ENCODE measurements around the gene CEP95. TPM values are rescaled to one million over a fixed set of nuclear protein-coding genes. Genes with fewer than 3 reads are reported as not detected.

Gene CEP95
- polyA plus RNA-seq, 4 donors, result 89.7 to 171 (median 107) TPM

DNA sequence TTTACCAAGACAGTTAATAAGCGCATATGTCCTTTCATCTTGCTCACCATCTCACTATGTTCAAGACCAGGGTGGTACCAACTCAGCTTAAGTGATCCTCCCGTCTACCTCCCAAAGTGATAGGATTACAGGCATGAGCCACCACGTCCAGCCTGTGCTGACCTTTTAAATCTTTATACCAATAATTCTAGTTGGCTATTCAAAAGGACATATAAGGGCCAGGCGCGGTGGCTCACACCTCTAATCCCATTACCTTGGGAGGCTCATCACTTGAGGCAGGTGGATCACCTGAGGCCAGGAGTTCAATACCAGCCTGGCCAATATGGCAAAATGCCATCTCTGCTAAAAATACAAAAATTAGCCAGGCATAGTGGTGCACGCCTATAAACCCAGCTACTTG lies 2.4 kb downstream of the CEP95 start:
- no peak for DNase-seq (ENCODE audit: low read depth in 4 of 4, low spot score in 3 of 4)

DNA sequence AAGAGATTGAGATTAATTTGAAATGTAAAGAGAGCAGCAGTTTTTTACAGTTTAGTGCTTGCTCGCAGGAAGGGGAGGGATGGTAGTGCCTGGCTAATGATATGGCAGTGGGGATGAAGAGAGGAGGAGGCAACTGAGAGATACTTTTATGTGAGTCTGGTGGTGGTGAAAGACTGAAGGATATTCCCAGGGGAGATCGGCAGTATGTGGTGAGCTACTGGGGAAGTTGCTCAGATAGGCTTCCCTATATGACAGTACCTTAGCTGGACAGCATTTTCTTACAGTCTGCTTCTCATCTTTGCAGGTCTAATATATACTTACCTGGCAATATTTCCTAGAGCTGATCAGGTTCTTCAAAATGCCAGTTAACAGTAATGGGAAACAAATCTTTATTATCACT lies 8.6 kb downstream of the CEP95 start:
- no peak for DNase-seq (ENCODE audit: low read depth in 4 of 4, low spot score in 3 of 4)

DNA sequence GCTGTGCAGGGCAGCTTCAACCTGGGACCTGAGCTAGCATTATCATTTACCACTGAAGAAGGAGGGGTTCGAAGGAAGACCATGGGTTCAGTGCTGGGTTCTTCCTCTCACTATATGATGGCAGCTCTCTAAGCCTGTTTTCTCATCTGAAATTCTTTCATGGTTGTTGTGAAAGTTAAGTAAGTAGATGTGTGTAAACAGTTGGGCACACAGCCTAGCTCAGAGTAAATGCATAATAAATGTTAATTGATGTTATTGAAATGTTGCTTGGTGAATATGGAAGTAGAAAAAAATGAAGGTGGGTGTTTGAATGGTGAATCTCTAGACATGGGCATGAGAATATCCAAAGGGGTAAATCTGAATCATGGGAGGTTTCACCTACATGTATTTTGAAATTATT lies 9.1 kb downstream of the CEP95 start:
- no peak for DNase-seq (ENCODE audit: low read depth in 4 of 4, low spot score in 3 of 4)

DNA sequence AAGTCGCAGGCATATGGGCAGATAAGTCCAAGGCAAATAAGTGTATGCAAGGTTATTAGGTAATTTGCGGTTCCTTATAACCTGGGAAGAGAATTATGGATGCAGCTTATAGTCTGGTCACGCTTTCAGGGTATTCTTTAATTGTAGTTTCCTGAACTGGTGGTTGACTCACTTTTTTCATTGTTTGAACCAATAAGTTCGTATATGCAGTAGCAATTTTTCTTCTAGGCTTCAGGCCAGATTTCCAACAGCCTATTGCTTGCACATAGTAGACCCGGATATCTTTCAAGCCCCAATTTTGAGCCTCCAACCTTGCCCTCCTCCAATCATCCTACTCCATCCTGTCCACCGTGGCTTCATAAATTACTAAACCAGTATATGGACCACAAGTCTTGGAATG lies 12.8 kb downstream of the CEP95 start:
- no peak for DNase-seq (ENCODE audit: low read depth in 4 of 4, low spot score in 3 of 4)

DNA sequence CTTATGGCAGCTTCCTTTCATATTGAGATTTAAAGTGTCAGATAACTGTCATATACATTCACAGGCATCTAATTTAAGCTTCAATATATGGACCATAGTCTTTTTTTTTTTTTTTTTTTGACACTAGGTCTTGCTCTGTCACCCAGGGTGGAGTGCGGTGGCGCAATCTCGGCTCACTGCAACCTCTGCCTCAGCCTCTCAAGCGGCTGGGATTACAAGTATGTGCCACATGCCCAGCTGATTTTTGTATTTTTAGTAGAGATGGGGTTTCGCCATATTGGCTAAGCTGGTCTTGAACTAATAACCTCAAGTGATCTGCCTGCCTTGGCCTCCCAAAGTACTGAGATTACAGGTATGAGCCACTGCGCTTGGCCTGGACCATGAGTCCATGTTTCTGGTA lies 13.6 kb downstream of the CEP95 start:
- no peak for DNase-seq (ENCODE audit: low read depth in 4 of 4, low spot score in 3 of 4)

DNA sequence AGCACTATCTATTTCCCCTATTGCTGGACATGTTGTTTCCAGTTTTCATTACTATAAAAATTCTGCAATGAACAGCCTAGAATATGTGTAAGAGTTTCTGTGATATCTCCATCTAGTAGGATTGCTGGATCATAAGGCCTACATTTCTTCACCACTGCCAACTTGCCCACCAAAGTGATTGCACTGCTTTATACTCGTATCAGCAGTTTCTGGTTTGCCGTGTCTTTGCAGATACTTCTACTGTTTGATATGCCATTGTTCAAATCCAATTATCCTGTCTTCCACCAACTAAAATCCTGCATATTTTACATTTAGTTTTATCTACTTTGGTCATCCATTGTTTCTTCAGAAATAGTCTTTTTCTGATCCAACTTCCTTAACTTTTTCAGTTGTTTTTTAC lies 21.1 kb downstream of the CEP95 start:
- DNase-seq (ENCODE audit: low read depth in 4 of 4, low spot score in 3 of 4), result no peak

DNA sequence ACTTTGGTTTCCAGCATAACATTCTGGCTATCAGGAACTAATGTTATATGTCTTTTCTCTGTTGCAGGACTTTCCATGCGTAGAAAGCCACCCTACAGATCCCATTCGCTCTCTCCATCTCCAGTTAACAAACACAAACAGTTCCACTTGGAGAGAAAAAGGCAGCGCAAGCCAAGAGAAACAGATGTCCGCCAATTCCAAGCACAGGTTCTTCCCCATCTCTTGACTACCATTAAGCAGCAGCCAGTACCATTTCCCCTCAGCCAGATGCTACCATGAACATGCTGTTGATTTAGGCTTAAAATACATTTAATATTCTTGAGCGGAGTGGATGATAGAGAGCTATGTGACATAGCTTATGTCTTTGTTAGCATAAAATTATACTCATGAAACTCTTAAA lies 22.4 kb downstream of the CEP95 start:
- no peak for DNase-seq (ENCODE audit: low read depth in 4 of 4, low spot score in 3 of 4)

DNA sequence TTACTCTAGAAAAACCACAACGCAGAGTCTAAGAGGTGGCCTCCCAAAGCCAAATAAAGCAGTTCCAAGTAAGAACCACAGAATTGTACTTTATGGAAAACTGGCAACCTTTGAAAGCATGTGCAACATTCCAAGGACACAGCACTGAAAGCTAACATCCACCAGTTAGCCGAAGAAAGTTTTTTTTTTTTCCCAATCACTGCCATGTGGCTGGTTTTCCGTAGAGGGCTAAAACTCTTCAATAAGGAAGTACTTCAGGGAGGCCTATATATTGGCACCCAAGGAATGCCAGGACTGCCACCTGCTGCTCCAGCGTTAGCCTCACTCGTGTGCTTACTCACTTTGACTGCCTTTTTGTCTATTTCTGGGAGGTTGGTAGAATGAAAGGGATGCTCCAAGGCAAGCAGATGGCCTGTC lies 25.2 kb downstream of the CEP95 start:
- DNase-seq (ENCODE audit: low read depth in 4 of 4, low spot score in 3 of 4), result no peak

DNA sequence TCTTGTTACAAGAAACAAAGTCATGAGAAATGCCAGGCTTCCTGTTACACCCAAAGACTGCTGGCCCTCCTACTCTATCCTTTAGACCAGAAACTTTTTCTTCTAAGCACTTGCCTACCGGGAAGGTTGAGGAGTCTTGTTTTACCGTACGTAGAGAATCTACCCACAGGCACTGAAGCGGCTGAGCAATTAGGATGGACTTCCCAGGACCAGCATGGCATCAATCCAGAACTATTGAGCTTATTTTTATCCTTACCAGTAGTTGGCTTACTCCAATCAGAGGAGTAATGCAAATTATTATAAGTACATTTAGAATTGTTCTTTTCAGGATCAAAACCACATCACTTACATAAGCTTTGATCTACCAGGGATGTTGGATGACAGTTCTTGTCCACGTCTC lies 25.6 kb downstream of the CEP95 start:
- no peak for DNase-seq (ENCODE audit: low read depth in 4 of 4, low spot score in 3 of 4)

DNA sequence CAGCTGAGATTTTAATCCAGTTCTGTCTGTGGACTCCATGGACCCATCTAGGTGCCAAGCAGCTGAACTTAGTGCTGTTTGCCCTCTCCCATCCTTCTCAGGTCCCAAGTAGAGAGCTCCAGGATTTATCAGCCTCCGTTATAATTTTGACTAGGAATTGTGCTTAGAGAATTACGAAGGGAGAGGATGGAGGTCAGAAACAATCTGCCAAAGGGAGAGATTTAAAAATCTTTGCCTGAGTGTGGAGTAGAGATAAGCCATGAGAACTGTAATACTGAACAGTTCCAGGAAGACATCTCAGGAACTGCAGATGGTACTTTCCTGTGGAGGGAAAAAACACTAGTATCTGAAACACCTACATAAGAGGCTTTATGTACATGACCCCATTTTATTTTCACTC lies 27.0 kb downstream of the CEP95 start:
- no peak for DNase-seq (ENCODE audit: low read depth in 4 of 4, low spot score in 3 of 4)

DNA sequence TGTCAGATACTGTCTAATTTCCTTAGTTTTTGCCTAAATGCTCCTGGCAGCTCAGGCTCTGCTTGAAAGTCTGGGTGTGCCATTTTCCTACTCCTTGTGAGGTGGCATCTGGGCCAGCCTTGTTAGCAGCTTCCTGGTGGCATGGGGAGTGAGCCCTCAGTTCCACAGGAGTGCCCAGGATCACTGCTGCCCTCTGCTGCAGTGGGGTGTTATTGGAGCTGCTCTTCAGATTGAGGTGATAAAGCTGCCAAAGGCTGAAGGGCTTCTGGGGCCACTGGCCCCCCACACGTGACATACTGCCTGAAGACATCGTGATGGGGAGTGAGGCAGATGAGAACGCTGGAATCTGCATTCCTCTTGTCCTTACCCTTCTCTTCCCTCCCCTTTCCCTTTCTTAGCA lies 27.4 kb downstream of the CEP95 start:
- no peak for DNase-seq (ENCODE audit: low read depth in 4 of 4, low spot score in 3 of 4)

DNA sequence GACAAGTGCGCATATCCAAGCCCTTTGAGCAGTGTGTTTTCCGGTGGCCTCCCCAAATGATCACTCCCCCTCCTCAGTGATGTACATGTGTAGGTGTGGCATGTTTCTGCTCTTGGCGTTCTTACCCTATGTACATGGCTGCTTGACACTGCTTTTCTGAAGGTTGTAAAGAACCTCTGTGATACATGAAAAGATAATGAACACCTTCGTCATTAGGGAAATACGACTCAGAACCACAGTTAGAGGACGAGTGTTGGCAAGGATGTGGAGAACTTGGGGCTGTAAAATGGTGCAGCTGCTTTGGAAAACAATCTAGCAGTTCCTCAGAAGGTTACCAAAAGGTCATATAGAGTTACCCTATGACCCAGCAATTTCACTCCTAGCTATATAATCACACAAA lies 28.6 kb downstream of the CEP95 start:
- no peak for DNase-seq (ENCODE audit: low read depth in 4 of 4, low spot score in 3 of 4)

DNA sequence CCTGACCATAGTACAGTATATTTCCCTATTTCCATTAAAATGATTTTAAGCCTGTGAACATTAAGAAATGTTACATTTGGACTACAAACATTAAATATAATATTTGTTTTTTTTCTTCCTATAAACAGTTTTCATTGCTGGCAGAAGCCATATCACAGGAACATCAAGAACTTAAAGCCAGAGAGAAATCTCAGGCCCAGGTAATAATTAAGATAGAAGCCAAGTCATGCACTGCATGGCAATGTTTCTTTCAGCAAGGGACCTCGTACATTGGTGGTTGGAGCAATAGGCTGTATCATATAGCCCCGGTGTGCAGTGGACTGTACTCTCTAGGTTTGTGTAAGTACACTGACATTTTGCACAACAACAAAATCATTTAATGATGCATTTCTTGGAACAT lies 30.1 kb downstream of the CEP95 start:
- DNase-seq (ENCODE audit: low read depth in 4 of 4, low spot score in 3 of 4), result no peak

DNA sequence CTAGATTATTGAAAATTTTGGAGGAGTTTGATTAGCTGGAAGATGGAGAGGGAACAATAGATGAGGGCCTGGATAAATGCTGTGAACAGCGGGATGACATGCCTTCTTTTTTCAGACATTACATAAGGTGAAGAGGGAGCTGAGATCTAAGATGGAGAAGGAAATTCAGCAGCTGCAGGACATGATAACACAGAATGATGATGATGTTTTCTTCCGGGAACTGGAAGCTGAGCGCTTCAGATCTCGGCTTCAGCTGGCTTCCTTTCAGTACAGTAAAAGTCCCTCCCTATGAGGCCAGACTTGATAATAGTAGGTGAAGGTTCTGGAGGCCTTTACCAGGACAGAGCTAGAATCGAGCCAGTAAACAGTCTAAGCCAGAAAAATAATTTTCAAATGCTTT lies 30.7 kb downstream of the CEP95 start:
- DNase-seq (ENCODE audit: low read depth in 4 of 4, low spot score in 3 of 4), result no peak

DNA sequence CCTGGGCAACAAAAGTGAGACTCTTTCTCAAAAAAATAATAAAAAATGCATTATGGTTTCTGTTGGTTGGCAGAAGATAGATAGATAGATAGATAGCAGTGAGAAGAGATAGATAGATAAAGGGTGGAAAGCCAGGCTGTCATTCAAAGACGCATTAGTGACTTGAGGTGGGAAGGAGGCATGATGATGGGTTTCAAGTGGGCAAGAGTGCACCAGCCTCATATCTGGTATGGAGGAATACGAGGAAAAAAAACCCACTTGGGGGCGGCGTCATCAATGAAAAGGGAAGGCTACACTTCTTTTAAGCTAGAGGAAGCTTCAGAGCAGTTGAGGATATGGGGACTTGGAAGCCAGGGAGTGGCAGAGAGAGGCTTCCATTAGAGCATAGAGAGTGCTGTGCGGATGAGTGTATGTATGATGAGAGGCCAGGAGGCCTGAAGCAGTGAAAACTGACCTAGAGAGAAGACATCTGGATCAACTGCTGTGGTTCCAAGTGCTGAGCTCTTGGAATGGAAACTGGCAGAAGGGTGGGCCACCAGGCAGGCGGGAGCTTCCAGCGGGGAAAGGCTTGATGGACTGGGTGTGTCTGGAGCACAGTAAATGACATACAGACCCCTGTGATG lies 31.8 kb downstream of the CEP95 start:
- no peak for DNase-seq (ENCODE audit: low read depth in 4 of 4, low spot score in 3 of 4)

DNA sequence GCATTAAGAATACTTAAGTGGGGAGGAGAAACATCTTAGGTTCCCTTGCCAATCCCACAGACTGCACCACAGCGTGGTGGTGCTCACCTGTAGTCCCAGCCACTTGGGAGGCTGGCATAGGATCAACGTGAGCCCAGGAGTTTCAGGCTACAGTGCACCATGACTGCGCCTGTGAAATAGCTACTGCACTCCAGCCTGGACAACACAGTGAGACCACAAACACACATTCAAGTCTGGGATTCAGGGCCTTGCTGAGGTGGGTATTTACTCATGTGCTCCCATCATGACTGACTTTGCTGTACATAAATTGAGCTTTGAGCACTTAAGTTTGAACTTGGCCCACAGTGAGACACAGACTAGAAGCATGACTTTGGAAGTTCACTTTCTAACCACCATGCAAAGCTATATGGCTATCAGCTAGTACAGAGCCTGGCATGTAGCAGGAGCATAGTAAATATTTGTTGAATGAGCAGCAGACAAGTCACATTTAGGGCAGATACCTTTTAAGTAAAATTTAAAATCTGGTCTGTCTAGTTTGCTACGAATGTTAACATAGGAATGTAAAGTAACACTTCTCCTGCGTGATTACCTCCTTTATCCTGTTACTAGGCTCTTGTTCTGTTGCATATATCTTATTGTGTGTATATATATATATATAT lies 33.5 kb downstream of the CEP95 start:
- no peak for DNase-seq (ENCODE audit: low read depth in 4 of 4, low spot score in 3 of 4)

DNA sequence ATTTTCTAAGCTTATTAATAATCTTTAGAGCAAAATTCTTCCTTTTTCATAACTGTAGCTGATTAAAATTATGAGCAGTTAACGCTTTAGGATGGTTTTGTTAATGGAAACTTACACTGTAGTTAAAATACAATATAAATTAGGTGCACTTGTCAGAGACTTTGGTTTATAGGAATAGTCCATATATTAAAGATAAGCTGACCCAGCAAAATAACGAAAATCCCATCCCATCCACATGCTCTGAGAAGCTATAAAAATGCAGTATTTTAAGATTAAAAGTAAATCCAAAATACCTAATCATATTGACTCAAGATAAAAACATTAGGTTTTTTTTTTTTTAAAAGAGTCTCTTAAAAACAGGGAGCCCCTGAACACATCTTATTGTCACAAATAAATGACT lies 38.0 kb downstream of the CEP95 start:
- no peak for DNase-seq (ENCODE audit: low read depth in 4 of 4, low spot score in 3 of 4)

DNA sequence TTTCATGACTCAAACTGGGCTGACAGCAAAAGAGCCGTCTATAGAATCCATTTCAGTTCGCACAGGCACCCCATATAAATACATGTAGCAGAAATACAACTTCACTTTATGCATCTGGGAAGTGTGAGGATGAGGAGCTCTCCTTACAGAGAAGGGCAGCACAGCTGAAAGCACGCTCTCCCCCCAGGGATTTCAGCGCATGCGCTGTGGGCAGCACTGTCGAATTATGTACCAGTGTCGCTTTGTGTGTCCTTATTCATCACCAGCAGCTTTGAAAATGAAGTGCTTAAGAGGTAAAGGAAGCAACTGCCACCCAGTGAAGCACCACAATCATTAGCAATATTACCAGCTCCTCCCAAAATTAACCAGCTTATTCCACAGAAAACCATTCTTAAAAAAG lies 39.9 kb downstream of the CEP95 start:
- DNase-seq (ENCODE audit: low read depth in 4 of 4, low spot score in 3 of 4), result no peak

DNA sequence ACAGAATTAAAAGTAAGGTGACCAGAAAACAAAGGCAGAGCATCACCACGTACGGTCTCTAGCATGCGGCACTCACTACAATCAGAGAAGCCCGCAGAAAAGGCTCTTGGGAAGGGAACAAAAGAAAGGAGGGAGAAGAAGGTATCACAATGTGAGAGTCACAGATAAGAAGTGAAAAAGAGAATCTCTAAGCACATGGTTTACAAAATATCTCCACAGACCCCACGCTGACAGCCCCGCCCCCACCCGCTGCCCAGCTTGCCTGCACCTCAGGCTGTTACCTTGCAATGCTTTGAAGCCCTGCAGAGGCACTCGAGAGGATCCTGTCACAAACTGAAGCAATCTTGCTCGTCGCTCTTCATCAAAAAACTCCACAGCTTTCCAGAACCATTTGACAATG lies 40.5 kb downstream of the CEP95 start:
- DNase-seq (ENCODE audit: low read depth in 4 of 4, low spot score in 3 of 4), result no peak

DNA sequence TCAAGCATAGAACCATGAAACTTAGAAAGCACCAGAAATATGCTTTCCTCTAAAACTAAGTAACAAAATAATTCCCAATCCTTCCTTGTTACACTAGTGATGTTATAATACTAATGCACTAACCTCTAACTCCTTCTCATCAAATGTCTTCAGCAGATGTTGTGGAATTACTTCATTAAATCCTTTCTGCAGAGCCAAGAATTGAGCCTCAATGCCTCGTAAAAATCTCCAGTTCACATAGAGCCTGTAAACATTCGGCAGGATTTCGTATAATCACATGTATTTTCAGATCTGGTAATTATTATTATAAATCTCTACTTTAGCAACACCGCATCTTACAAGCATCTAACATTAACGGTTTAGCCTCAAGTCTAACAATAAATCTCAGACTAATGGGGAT lies 44.7 kb downstream of the CEP95 start:
- DNase-seq (ENCODE audit: low read depth in 4 of 4, low spot score in 3 of 4), result no peak

DNA sequence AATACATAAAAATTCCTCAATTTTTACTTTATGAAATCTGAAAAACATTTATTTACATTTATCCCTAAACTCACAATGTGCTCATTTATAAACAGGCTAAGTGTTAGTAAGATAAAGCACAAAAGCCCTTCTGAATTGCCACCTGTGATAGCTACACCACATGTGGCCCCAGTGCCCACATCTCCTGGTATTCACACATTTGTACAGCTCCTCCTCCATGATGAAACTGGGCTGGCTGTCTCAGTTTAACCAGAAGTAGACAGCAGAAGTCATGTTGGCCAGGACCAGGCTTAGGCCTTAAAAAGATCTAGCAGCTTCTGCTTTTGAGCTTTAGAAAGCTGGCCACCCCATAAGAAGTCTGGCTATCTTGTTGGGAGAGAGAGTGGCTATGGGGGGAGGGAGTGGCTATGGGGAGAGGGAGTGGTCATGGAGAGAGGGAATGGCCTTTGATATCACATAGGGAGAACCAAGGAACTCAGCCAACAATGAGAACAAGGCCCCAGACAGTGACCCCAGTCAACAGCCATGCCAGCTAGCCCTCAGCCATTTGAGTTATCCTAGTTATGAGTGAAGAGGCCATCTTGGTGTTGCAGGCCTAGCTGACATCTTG lies 47.4 kb downstream of the CEP95 start:
- no peak for DNase-seq (ENCODE audit: low read depth in 4 of 4, low spot score in 3 of 4)

DNA sequence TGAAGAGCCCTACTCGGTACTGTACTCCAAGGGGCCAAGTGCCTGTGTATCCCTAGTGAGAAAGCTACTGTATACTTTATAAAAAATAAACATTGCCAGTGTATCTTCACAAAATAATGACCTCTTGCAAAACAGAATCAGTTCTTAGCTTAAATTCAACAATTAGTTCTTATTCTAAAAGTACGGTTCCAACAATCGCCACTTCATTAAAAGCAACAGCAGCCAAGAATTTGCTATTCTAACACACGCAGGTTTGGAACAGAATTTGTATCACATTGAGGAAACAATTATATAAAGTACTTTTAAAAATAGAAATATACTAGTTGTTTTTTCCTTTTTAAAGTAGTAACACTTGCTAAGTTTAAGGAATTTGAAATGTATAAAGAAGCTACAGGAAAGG lies 48.5 kb downstream of the CEP95 start:
- DNase-seq (ENCODE audit: low read depth in 4 of 4, low spot score in 3 of 4), result no peak

DNA sequence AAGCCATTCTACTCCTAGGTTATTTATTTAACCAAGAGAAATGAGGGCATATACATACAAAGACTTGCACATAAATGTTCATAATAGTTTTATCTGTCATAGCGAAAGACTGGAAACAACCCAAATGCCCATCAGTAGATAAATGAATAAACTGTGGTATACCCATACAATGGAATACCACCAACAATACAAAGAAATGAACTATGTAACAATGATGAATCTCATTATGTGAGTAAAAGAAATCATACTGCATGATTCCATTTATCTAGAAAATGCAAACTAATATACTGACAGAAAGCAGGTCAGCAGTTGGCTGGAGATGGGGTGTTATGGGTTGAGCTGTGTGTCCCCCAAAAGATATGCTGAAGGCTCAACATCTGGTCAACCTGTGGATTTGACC lies 57.3 kb downstream of the CEP95 start:
- DNase-seq (ENCODE audit: low read depth in 4 of 4, low spot score in 3 of 4), result no peak

Measured in left renal pelvis (tissue), 4 donors.